ENCODE results near the gene ZDHHC22.

ZDHHC22 gene

GRCh38 chr14:77157740-77158139, 16.1 kb upstream of the ZDHHC22 start:
- no peak for DNase-seq (ENCODE audit: low read depth in 2 of 2)

GRCh38 chr14:77155083-77155482, 13.5 kb upstream of the ZDHHC22 start:
- DNase-seq (ENCODE audit: low read depth in 2 of 2), result no peak

DNA sequence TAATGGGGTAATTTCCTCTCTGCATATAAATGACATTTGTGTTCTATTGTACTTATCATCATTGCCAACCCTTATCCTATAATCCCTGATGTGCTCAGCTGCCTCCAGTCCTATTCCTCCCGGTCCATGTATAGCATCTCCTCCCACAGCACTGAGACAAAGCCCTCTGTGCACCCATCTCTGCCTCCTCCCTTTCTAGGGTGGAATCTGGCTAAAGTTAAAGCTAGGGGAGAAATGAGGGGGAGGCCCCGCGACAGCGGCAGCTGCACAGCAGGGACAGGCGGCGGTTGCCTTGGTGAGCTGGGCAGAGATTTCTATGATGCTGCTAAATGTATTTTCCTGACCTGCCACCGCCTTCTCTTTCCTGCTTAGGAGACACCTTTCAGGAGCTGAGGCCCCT, 12.8 kb upstream of the ZDHHC22 start:
- no peak for DNase-seq (ENCODE audit: low read depth in 2 of 2)

DNA sequence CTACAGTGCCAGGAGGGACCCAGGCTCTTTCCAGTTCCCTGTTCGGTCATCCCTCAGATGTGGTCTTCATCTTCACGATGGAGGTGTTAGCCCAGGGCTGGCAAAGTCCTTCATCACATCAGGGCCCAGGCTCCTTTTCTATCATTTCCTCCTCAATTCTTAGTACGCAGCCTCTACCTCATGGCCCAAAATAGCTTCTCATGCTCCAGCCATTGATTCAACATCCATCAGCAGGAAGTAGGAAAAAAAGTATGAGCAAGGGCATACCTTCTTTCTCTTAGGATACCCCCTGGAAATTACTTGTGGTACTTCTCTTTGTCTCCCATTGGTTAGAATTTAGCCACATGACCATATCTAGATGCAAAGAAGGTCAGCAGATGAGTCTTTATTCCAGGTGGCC, 12.2 kb upstream of the ZDHHC22 start:
- no peak for DNase-seq (ENCODE audit: low read depth in 2 of 2)

DNA sequence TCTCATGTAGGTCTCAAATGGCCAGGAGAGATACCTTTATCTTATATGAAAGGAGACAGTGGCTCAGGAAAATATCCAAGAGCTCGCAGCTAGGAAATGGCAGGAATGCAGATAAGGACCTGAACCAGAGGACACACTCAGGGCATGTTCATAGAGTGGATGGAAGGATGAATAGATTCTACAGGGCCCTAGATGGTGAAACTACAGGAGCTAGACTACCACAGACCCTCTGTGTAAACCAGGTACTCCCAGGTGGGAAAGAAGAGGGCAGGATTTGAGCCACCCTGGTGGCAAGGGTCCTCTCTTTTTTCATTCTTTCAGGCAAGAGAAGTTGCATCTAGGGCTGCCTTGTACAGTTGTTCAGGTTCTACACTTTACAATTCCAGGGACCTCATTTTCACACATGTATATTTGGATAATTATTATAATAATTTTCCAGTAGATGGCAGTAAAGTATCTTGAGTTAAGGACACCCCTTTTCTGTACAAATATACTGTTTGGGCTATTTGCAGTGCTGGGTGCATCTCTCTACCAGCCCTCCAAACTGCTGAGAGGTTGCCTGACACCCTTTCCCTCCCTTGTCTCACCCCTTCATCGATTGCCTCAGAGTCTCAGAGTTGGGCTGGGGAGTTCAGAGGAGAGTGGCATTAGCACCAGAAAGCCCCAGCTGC, 10.5 kb upstream of the ZDHHC22 start:
- no peak for DNase-seq (ENCODE audit: low read depth in 2 of 2)

DNA sequence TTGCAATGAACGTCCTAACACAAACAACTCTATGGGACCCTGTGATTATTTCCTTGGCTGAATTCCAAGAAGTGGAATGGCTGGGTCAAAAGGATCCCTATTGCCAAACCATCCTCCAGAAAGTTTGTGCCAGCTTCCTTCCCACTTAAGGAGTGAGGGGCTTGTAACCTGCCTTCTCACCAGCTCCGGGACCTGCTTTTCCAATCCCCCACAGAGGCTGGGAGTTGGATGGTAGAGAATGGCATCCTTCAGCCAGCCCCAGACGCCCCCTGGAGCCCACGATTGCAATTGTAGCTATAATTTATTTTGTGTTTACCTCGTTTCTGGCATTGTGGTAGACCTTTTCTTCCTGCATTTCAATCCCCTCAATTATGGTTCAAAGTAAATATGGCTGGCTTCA, 9.7 kb upstream of the ZDHHC22 start:
- DNase-seq (ENCODE audit: low read depth in 2 of 2), result no peak

GRCh38 chr14:77148510-77149231, 7.1 kb upstream of the ZDHHC22 start:
- DNase-seq (ENCODE audit: low read depth in 2 of 2), result no peak

GRCh38 chr14:77145975-77146740, 4.6 kb upstream of the ZDHHC22 start:
- DNase-seq (ENCODE audit: low read depth in 2 of 2), result no peak

DNA sequence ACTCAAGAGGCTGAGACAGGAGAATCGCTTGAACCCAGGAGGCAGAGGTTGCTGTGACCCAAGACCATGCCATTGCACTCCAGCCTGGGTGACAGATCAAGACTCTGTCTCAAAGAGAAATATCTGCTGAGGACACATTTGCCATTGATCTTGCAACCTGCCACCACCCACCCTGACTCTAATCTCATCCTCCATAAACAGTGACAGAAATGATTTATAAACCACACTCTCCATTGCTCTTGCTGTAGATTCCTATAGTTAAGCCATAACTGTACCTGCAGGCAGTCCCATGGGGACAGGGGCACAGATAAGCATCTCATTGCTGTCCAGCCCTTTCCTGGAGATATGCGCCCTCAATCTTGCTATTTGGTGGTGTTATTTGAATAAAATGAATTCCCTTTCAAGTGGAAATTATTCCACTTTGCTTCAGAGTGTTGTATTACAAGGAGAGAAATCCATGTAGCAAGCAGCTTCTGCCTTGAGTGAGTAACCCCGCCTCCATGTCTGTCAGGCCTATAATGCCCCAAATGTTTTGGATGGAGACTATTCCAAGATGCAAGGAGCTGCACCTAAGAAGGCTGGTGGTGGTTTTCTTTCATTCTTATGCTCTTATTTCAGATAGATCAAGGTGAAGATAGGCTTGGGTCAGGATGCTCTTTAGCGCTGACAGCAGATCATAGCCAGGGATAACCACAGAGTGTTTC, 3.0 kb upstream of the ZDHHC22 start:
- no peak for DNase-seq (ENCODE audit: low read depth in 2 of 2)

GRCh38 chr14:77143071-77143470, 1.5 kb upstream of the ZDHHC22 start:
- DNase-seq (ENCODE audit: low read depth in 2 of 2), result no peak

DNA sequence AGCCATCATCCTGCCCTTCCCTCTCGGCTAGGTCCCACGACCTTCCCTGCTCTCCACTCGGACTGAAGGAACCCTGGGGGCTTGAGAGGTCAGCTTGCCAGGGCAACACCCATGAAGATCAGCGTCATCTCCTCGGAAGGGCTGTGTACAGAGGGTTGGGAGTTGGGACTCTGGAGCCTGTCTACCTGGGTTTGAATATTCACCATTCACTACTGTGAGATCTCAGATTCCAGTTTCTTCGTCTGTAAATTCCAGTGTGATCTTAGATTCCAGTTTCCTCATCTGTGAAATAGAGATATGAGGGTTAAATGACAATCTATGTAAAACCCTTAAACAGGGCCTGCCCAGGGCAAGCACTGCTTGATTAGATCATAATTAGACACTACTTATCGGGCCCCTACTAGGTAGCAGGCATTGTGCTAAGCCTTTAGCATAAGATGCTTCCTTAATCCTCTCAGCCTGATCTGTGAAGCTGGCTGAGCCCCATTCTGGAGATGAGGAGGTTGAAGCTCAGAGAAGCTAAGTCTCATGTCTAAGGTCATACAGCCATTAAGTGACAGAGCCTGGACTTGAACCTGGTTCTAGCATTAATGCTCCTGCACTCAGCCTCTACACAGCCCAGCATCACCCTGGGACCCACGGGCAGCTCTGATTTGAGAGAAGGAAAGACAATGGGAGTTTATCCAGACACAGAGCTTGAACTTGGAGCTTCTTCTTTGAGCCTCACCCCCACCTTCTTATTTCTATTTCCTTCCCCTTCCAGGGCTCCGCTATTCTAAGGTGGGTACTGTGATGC, 612 bp upstream of the ZDHHC22 start:
- DNase-seq (ENCODE audit: low read depth in 2 of 2), result no peak

GRCh38 chr14:77140359-77141213, 1.0 kb downstream of the ZDHHC22 start:
- DNase-seq (ENCODE audit: low read depth in 2 of 2), result no peak

- no peak for DNase-seq (ENCODE audit: low read depth in 2 of 2)
These were observed 1.8 kb downstream of the ZDHHC22 start for GRCh38 chr14:77139540-77140358.

DNA sequence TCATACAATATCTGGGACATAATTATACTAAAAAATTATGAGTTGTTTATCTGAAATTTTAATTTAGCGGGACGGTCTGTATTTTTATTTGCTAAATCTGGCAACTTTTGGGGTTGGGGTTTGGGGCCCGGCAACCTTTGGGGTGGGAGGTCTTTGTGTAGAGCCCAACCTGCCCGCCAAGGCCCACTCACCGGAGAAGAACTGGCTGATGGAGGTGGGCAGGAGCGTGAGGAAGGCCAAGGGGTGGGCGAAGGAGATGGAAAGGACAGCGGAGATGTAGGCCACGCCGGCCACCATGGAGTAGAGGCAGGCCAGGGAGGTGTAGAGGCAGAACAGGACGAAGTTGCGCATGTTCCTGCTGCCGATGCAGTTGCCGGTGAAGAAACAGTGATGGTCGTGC, 2.6 kb downstream of the ZDHHC22 start:
- DNase-seq (ENCODE audit: low read depth in 2 of 2), result no peak

- peak in 1 of 2 donors; percentile 15 for DNase-seq (ENCODE audit: low read depth in 2 of 2)
These were observed 7.8 kb downstream of the ZDHHC22 start for GRCh38 chr14:77133720-77134338.

- DNase-seq (ENCODE audit: low read depth in 2 of 2), result no peak
These were observed 9.6 kb downstream of the ZDHHC22 start for GRCh38 chr14:77131871-77132486.

GRCh38 chr14:77131206-77131605, 10.4 kb downstream of the ZDHHC22 start:
- no peak for DNase-seq (ENCODE audit: low read depth in 2 of 2)

DNA sequence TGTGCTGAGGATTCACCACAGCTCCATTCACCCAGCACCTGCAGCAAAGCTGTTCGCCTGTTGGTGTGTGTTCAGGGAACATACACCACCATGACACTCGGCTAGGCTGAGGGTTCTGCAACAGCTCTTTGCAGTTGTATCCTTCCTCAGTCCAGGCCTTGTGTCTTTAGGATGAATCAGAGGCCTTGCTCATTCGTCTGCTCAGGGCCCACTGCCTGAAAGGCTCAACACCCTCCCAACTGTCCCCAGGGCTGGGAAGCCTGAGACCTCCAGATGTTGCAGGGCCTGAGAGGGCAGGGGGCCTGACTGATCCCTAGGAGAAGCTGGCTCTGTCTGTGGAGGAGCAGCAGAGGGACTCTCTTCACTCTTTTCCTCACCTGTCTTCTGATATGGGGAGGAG, 11.2 kb downstream of the ZDHHC22 start:
- DNase-seq (ENCODE audit: low read depth in 2 of 2), result no peak

Data from stimulated activated CD8-positive, alpha-beta memory T cell treated with anti-CD3 and anti-CD28 coated beads, Interleukin-7, amount 100 ng/mL, for 4 hours (primary cell).